CD4-positive, alpha-beta T cell (primary cell): ENCODE data around the gene SLC25A47. TPM values are rescaled to one million over a fixed set of nuclear protein-coding genes. Genes with fewer than 3 reads are reported as not detected.
A peak's percentile ranks its signal among the peaks of the same experiment; 100 is the strongest.

Source experiments
- ATAC-seq: fragments of 200-7000 bp; cut with Tn5 transposase; one replicate; pipeline ENCODE4 v1.10.0; 2022; ENCODE audit warnings: mild to moderate bottlenecking; ENCODE audit not compliant: poor library complexity
- CTCF ChIA-PET: fragments of 350-600 bp; sonication (Branson Sonifier 250); formaldehyde crosslinking; loops from one replicate; lab custom pipeline; 2021; ENCODE audit warnings: antibody characterized with exemption, inconsistent platforms; lab: Charles Lee
- POLR2A ChIA-PET: fragments of 350-600 bp; sonication (Branson Sonifier 250); formaldehyde crosslinking; loops from one replicate; lab custom pipeline; 2021; ENCODE audit warnings: antibody characterized with exemption, inconsistent platforms; lab: Charles Lee
- DNase-seq, 14 experiments: peaks; one replicate each; pipeline ENCODE4 v3.0.0-alpha.2; 2013 to 2020; ENCODE audit warnings: mixed read lengths in 2 of 14
- H3K27ac ChIP-seq, 2 donors: one replicate each; pipeline versions ENCODE4 v1.5.1 to v1.7.0; 2013; ENCODE audit warnings: low read length in 2 of 2, low read depth in 1 of 2, mild to moderate bottlenecking in 1 of 2
- H3K27me3 ChIP-seq, 2 experiments: 1 replicate in 1 of 2; 2 replicates in 1 of 2; pipeline versions ENCODE4 v1.6.1 to v1.7.0; 2013; ENCODE audit warnings: low read length in 2 of 2, control low read depth in 1 of 2, mild to moderate bottlenecking in 1 of 2, moderate library complexity in 1 of 2; ENCODE audit not compliant: insufficient read depth in 2 of 2, control insufficient read depth in 1 of 2
- H3K36me3 ChIP-seq: one replicate; pipeline ENCODE4 v1.6.1; 2013; ENCODE audit warnings: low read length, control low read depth; ENCODE audit not compliant: insufficient read depth
- H3K4me1 ChIP-seq: one replicate; pipeline ENCODE4 v1.6.1; 2013; ENCODE audit warnings: low read length, control low read depth; ENCODE audit not compliant: insufficient read depth
- H3K4me3 ChIP-seq: one replicate; pipeline ENCODE4 v1.5.1; 2013; ENCODE audit warnings: mild to moderate bottlenecking, low read length, moderate library complexity
- H3K9me3 ChIP-seq, 2 experiments: 1 replicate in 1 of 2; 2 replicates in 1 of 2; pipeline versions ENCODE4 v1.6.1 to v1.7.0; 2013; ENCODE audit warnings: low read length in 2 of 2, mild to moderate bottlenecking in 2 of 2, control low read depth in 1 of 2, moderate library complexity in 1 of 2; ENCODE audit not compliant: control insufficient read depth in 1 of 2, insufficient read depth in 1 of 2
- H3K27ac Mint-ChIP-seq: one replicate; pipeline ENCODE4 v1.8.0; 2020; ENCODE audit warnings: mixed read lengths
- H3K27me3 Mint-ChIP-seq: one replicate; pipeline ENCODE4 v1.8.0; 2021; ENCODE audit warnings: mixed read lengths
- H3K36me3 Mint-ChIP-seq: one replicate; pipeline ENCODE4 v1.8.0; 2021; ENCODE audit warnings: low read depth, mixed read lengths
- H3K4me1 Mint-ChIP-seq: one replicate; pipeline ENCODE4 v1.8.0; 2021; ENCODE audit warnings: low read depth, mixed read lengths
- H3K4me3 Mint-ChIP-seq: one replicate; pipeline ENCODE4 v1.8.0; 2020; ENCODE audit warnings: mild to moderate bottlenecking, mixed read lengths
- H3K9me3 Mint-ChIP-seq: one replicate; pipeline ENCODE4 v1.8.0; 2020; ENCODE audit warnings: mixed read lengths
- CTCF ChIP-seq: fragments of 200-600 bp; IDR thresholded peaks from one replicate; pipeline ENCODE4 v1.8.0; 2022; ENCODE audit warnings: antibody characterized with exemption, mild to moderate bottlenecking
- intact Hi-C, 2 experiments: fragments of 100-400 bp; cut with DNase I in 1 of 2; cut with micrococcal nuclease in 1 of 2; formaldehyde crosslinking; loops; one replicate each; pipeline versions ENCODE4 v1.15.1 to v1.9.0; 2023 to 2025; cut with DNase I, micrococcal nuclease
- total RNA-seq, 174 experiments: library from RNA in 2 of 174; stranded (reverse) in 2 of 174; gene quantifications; one replicate each; pipeline ENCODE4 v1.2.3 and lab custom pipeline; 2021 to 2026

SLC25A47 gene
- total RNA-seq, 2 experiments from 2014 or later = not detected

- intact Hi-C loops = no loop called here
- DNase-seq = no peak
These were observed 16.8 kb downstream of the SLC25A47 start for GRCh38 chr14:100339766-100340422.

GRCh38 chr14:100340423-100340813, 17.3 kb downstream of the SLC25A47 start:
- no peaks in the 10 kb centered on the region for H3K4me1 Mint-ChIP-seq
- no peaks in the 10 kb centered on the region for H3K9me3 Mint-ChIP-seq
- POLR2A ChIA-PET = no interaction called here
- H3K27ac ChIP-seq = no peak overlapping the region
- TF ChIP-seq CTCF = no peak
- H3K27me3 ChIP-seq = no peaks in the 10 kb centered on the region
- intact Hi-C loops = no loop called here
- peaks cover 57% of the 10 kb centered on the region for H3K36me3 Mint-ChIP-seq
- CTCF ChIA-PET = no interaction called here
- no peak overlapping the region for H3K4me3 Mint-ChIP-seq
- H3K27me3 Mint-ChIP-seq = no peaks in the 10 kb centered on the region
- no peak overlapping the region for H3K27ac Mint-ChIP-seq
- H3K9me3 ChIP-seq = no peaks in the 10 kb centered on the region
- peaks cover 5% of the 10 kb centered on the region for H3K4me1 ChIP-seq
- peaks cover 21% of the 10 kb centered on the region for H3K36me3 ChIP-seq
- no peak for ATAC-seq
- no peak overlapping the region for H3K4me3 ChIP-seq
- no peak for DNase-seq

More at GRCh38 chr14:100339766-100340422, 16.8 kb downstream of the SLC25A47 start:
- peaks cover 21% of the 10 kb centered on the region for H3K36me3 ChIP-seq
- H3K27ac ChIP-seq = no peak overlapping the region
- no peaks in the 10 kb centered on the region for H3K27me3 ChIP-seq
- H3K4me3 ChIP-seq = no peak overlapping the region
- H3K36me3 Mint-ChIP-seq = peaks cover 59% of the 10 kb centered on the region
- H3K9me3 Mint-ChIP-seq = no peaks in the 10 kb centered on the region
- H3K27me3 Mint-ChIP-seq = no peaks in the 10 kb centered on the region
- no peak for TF ChIP-seq CTCF
- peak overlapping the region; percentile 30 for H3K27ac Mint-ChIP-seq
- ATAC-seq = no peak
- CTCF ChIA-PET = no interaction called here
- POLR2A ChIA-PET = no interaction called here
- no peaks in the 10 kb centered on the region for H3K9me3 ChIP-seq
- no peaks in the 10 kb centered on the region for H3K4me1 Mint-ChIP-seq
- peaks cover 5% of the 10 kb centered on the region for H3K4me1 ChIP-seq
- H3K4me3 Mint-ChIP-seq = no peak overlapping the region

GRCh38 chr14:100341301-100342031, 18.3 kb downstream of the SLC25A47 start:
- Mint-ChIP-seq H3K36me3 (peaks cover 62% of the 10 kb centered on the region), H3K9me3 (no peaks in the 10 kb centered on the region), H3K27me3 (no peaks in the 10 kb centered on the region), H3K27ac (no peak overlapping the region), H3K4me3 (no peak overlapping the region), H3K4me1 (no peaks in the 10 kb centered on the region)
- ATAC-seq (no peak), DNase-seq (peak in 3 of 14 experiments; percentile 13 to 74 (median 65))
- intact Hi-C loops = no loop called here
- H3K27ac ChIP-seq = no peak overlapping the region
- POLR2A ChIA-PET = no interaction called here
- peaks cover 5% of the 10 kb centered on the region for H3K4me1 ChIP-seq
- H3K36me3 ChIP-seq = peaks cover 30% of the 10 kb centered on the region
- no peaks in the 10 kb centered on the region for H3K27me3 ChIP-seq
- no peak for TF ChIP-seq CTCF
- no peak overlapping the region for H3K4me3 ChIP-seq
- no peaks in the 10 kb centered on the region for H3K9me3 ChIP-seq
- CTCF ChIA-PET = no interaction called here
